ENCODE results near the gene INMT.

INMT gene

DNA sequence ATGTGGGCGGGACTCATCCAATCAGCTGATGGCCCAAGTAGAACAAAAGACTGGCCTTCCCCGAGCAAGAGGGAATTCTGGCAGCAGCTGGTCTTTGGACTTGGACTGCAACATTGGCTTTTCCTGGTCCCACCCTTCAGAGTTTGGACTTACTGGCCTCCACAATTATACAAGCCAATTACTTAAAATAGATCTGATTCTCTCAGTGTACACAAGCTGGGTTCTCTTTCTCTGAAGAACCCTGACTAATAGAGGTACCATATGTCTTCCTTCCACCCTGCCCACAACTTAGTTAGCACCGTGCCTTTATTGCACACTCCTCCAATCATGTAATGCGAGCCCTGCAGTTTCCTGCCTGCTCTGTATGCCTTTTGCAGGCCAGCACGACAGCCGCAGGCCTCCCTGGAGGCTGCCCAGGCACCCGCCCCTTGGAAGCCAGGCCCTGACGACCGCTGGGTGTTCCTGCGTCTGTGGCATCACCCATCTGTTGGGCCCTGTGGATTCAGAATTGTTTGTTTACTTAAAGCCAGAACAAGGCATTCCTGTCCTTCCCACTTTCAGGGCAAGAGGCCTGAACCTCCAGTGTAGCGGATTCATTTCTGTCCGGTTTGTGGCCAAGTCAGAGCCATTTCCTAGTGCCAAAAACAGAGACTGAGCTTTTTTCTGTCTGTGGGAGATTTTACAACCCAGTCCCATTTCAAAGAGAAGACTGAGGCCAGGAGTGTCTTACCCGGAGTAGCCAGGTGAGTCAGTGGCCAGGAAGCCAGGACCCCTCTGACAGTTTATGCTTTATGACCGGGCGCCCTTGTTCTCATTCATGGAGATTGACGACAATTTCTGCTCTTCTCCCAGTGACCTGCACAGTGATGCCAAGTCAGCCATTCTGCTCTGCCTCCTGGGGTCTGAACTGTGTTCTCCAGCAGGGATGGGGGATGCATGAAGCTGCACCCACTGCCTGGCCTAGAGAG is 968 bp upstream of the INMT start:
- in situ Hi-C loops (cut with HindIII; ENCODE audit: low sequenced_read_pairs), result no loop called here

DNA sequence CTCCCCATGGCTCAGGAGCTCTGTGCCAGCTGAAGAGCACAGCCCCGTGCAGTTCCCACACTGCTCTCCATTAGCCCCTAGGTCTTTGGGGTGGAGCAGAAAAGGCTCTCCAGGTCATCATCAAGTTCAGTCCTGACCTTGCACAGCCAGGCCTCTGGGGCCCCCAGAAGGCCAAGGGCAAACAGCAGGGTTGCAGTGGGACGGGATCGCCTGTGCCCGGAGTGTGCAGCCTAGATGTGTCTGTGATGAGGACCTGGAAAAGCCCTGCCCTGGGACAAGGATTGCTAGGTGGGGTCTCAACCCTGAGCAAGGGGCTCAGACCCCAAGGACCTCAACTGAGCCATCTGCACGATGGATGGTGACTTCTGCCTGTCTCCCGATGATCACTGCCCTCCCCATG is 549 bp downstream of the INMT start:
- in situ Hi-C loops (cut with HindIII; ENCODE audit: low sequenced_read_pairs), result no loop called here

DNA sequence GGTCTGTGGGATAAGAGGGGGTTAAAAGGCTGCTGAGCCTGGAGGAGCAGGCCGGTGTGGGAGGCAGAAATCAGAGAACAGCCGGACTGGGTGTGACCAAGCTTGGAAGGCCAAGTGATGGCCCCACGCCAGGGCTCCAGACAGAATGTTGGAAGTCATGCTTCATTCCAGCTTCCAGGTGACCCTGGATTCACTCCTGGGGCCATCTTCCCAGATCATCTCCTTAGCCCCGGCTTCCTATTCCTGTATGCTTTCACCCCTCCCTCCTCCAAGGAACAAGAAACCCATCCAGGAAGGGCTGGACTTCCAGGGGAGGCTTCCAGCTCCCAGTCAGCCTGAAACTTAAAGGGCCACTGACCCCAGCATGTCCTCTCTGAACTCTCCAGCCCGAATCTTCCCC is 1.0 kb downstream of the INMT start:
- in situ Hi-C loops (cut with HindIII; ENCODE audit: low sequenced_read_pairs), result no loop called here

DNA sequence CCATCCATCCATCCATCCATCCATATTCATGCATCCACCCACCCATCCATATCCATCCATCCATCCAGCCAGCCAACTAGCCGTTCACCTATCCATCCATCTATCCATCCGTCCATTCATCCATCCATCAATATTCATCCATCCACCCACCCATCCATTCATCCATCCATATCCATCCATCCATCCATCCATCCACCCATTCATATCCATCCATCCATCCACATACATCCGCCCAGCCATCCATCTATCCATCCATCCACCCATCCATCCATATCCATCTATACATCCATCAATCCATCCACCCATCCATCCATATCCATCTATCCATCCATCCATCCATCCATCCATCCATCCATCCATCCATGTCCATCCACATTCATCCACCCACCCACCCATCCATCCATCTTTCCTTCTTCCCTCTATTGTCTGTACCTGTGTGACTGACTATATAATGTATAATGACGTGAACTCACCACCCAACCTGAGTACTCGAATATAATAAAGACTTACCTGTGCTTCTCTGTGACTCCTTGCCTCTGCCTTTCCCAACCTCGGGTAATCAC is 2.5 kb downstream of the INMT start:
- in situ Hi-C loops (cut with HindIII; ENCODE audit: low sequenced_read_pairs), result no loop called here

DNA sequence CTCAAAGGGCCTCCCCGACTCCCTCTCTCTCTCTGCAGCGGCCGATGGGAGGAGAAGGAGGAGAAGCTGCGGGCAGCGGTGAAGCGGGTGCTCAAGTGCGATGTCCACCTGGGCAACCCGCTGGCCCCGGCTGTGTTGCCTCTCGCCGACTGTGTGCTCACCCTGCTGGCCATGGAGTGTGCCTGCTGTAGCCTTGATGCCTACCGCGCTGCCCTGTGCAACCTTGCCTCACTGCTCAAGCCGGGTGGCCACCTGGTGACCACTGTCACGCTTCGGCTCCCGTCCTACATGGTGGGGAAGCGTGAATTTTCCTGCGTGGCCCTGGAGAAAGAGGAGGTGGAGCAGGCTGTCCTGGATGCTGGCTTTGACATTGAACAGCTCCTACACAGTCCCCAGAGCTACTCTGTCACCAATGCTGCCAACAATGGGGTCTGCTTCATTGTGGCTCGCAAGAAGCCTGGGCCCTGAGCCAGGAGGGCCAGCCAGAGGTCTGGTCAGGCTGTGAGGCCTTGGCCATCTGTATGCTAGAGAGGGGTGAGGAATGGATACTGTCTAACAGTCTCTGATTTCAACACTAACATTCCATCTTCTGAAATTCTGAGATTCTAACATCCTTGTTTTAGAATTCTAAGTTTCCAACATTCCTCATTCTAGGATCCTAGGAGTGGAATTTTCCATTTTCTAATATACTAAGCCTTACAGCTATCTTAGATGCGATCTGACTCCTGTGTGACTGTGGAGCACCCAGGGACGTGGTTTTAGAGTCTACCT is 3.6 kb downstream of the INMT start:
- in situ Hi-C loops (cut with HindIII; ENCODE audit: low sequenced_read_pairs), result no loop called here

DNA sequence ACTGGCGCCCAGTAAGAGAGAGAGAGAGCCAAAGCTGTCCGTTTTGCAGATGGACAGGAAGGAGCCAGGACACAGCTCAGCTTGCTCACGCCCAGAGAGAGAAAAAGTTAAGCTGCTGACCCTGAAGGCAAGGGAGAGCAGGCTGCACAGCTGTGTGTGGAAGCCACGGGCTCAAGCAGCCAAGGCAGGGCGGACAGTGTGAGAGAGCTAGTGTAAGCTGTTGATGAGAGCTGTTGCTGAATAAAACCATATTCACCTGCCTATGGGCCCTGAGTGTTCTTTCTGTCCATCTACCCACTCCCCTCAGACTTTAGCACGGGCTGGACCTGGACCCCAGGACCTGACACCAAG is 5.4 kb downstream of the INMT start:
- in situ Hi-C loops (cut with HindIII; ENCODE audit: low sequenced_read_pairs), result no loop called here

DNA sequence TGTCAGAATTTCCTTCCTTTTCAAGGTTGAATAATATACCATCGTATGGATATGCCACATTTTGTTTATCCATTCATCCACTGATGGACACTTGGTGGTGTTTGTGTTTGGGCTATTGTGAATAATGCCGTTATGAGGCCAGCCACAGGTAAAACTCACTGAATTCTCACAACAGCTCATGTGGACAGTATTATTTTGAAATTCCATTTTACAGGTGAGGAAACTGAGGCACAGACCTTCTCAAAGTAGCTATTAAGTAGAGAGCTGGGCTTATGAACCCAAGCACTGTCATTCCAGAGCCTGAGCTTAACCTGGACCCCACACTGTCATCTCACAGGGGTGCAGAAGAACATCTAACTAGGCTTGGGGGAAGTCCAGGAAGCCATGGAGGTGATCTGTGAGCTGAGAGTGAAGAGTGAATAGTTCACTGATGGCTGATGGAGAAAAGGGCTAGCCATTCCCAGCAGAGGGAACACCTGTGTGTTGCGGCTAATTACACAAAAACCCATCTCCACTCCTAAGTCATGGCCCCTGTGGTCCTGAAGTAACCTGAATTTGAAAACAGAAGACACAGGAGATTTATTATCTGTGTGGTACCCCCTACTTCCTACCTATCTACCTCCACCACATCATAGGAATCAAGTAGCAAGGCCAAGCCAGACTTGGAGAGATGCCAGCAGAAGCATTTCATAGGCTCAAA is 8.7 kb downstream of the INMT start:
- in situ Hi-C loops (cut with HindIII; ENCODE audit: low sequenced_read_pairs), result no loop called here

DNA sequence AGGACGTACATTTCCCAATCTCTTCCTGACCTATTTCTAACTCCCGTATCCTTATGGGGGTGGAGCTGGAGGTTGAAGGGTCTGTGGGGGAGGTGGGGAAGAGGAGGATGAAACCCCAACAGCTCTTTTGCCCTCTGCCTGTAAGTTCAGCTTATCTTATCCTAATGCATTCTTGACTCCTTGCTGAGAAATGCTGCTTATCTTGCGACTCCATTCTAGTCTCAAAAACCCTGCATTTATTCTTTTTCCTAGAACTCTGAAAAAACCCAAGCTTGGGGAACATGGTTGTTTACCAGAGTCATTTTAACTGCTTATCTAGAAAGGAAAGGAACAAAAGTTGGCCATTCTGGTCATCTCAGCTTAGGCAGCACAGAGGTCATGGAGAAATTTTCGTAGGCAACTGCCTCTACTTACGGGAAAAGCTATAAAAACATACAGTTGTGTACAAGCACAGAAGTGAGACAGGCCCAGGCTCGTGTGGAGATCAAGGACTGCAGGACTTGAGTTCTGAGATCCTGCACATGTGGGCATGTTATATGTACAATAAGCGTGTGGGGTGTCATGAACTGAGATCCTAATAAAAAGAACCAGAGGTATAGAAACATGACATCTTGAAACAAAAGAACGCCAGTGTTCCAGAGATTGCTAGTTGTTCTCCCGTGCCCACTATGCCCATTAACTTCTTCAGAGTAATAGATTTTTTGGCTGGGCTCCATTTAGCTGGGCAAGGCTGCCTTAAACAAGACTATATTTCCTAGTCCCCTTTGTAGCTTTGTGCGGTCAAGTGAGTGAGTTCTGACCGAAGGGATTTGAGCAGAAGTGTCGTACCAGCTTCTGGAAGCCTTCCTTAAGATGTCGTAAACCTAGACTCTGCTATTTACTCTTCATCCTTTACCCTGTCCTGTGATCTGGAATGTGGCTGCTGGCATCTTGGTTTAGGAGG is 9.6 kb downstream of the INMT start:
- in situ Hi-C loops (cut with HindIII; ENCODE audit: low sequenced_read_pairs), result no loop called here

DNA sequence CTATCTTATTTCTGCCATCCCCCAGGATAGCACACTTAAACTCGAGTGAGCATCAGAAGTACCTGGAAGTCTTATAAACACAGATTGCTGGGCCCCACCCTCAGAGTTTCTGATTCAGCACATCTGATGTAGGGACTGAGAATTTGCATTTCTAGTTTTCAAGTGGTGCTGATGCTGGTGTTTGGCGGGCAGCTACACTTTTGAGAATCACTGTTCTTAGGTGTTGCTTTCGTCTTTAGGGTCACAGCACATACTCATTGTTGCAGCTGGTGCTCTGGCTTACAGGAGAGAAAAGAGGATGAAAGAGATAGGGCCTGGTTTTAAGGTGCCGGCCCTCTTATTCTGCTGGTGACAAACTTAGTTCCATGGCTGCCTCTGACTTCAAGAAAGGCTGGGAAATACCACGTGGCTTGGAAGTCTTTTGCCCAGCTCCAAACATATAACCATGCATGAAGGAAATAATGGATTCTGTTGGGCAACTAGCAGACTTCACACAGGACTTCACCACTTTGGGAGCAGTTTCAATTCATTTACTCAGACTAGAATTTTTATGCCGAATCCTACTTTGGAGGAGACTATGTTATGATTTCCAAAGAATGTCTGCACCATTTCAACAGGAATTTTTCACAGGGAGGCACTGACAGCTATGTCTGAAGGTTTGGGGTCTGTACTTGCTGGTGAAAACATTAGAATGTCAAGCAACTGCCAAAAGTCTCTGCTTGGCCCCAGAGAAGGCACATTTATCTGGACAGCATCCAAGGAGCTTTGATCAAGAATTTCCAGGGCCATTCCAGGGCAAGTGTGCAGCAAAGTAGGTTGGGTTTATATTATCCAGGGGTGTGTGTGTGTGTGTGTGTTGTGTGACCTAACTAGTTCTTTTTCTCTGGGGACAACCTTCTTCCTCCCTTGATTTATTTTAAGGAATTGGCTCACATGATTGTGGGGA is 12.4 kb downstream of the INMT start:
- in situ Hi-C loops (cut with HindIII; ENCODE audit: low sequenced_read_pairs), result no loop called here

DNA sequence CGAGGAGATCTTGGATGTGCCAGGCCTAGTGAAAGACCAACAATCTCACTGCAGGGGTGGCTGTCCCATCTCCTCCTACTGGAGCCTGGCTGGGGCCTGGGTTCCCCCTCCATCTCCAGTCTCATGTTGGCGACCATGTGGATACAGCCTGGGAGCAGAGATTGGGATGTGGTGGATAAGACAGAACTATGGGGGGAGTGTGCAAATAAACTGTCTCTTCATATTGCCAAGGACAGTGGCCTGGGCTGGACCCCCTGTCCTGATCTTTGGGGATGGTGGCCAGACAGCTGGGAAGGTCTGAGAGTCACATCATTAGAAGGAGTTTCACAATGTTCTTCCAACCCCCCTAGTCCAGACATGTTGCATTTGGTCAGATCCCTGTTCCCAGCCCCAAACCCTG is 13.5 kb downstream of the INMT start:
- in situ Hi-C loops (cut with HindIII; ENCODE audit: low sequenced_read_pairs), result no loop called here

DNA sequence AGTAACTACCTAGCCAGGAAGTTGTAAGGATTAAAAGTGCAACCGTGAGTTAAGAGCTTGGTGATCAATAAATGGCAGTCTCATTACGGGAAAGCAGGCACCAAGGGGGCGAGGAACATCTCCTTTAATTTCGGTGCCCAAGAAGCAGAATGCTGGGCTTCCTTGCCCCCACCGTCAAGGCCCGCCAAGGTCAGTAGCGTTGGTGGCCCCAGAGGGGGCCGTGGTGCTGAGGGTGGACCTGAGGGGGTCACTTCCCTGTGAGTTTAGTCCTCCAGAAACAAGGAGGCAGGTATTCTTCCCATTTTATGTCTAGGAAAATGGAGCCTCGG is 18.9 kb downstream of the INMT start:
- in situ Hi-C loops (cut with HindIII; ENCODE audit: low sequenced_read_pairs), result no loop called here

DNA sequence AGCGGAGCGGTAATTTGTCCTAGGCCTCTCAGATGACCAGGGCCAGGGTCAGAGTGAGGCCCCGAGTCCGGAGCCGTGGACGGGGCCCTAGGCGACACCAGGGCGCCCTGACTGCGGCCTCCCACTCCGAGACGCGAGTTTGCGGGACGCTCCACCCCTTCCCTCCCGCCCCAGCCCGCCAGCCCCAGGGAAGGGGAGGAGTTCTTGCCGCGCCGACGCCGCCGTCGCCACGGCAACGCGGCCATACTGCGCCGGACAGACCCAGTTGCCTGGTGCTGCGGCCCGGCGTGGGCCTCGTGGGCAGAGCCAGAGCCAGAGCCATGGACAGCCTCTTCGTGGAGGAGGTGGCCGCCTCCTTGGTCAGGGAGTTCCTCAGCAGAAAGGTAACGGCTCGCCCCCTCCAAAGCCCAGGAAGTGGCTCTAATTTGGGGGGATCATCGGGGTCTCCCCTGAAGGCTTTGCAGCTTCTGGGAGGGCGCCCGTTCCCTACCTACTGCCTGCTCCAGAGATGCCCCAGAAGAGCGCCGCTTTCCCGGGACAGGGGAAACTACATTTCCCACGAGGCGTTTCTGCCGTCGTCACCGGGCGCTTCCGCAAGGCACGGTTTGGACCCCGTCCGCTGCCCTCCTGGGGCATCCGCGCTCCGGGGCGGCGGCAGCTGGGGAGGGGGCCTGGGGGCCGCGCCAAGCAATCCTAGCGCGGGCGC is 19.4 kb downstream of the INMT start, which contains the start of gene MINDY4:
MINDY4 (plus strand) TSS at position 244 of the 706 bp plus-strand sequence; CDS start at position 321, 77 bp downstream.
- in situ Hi-C loops (cut with HindIII; ENCODE audit: low sequenced_read_pairs), result no loop called here

DNA sequence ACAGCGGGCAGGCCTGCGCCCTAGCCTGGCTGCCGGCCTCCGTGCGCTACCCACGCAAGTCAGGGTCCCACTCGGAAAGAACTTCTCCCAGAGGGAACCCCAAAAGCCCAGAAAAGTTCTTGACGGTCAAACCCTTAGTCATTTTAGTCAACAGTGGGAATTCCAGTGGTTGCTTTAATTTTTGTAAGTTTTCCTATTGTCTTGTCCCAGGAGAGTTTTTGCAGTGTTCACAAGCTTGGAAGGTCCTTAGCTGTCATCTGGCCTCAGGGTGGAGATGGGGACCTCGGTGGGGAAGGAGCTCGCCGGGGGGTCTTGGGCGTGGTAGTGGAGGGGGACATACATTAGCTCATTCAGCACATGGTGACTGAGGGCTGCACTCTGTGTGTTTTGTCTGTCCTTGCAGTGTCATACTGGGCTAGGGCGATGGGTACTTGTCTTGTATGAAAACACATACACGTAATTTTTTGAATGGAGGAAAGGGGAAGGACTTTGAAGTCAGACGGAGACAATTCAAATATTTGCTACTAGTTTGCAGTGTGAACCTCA is 20.0 kb downstream of the INMT start:
- in situ Hi-C loops (cut with HindIII; ENCODE audit: low sequenced_read_pairs), result no loop called here

DNA sequence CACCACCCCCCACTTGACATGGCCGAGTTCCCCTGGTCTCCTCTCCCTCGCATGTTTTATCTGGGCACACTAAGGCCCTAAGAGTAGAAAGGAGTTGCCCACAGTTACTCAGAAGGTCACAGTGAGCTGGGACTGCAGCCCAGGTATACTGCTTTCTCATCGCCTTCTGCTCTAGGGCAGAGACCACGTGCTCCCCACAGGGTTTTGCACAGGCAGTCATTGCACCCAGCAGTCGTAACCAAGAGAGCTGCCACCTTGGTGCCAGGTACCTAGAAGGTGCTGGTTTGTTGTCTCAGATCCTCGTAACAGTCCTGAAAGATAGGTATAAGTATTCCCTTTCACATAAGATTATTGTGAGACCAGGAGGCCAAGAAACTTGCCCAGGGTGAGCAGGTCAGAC is 21.0 kb downstream of the INMT start:
- in situ Hi-C loops (cut with HindIII; ENCODE audit: low sequenced_read_pairs), result no loop called here

DNA sequence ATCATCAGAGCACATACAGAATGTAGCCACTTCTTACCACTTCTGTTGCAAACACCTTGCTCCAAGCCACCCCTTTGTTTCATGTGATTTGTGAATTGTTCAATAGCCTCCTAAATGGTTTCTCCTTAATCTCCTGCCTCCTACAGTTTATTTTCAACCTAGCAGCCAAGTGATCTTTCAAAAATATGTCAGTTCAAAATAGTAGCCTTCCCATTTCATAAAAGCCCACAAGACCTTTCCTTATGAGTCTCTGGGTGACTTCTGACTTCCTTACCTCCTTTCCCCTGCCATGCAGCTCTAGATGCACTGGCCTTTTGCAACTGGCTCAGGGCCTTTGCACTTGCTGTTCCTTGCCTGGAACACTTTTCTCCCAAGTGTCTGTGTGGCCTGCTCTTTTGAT is 24.1 kb downstream of the INMT start:
- in situ Hi-C loops (cut with HindIII; ENCODE audit: low sequenced_read_pairs), result loop anchor here (25.0 kb wide), 1 partner anchor 336 kb away; no protein-coding TSS in a partner anchor

DNA sequence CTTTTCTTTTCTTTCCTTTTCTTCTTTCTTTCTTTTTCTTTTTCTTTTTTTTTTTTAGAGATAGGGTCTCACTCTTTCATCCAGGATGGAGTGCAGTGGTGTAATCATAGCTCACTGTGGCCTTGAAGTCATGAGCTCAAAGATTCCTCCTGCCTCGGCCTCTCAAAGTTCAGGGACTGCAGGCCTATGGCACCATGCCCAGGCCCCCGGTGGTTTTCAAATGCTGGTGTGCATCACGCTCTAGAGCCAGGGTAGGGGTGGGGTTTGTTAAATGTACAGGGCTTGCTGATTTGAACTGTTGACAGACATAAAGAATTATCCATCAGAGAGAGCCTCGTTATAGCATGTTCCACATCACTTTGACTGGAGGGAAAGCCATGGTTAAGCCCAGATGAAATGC is 25.0 kb downstream of the INMT start:
- in situ Hi-C loops (cut with HindIII; ENCODE audit: low sequenced_read_pairs), result loop anchor here (25.0 kb wide), 1 partner anchor 335 kb away; no protein-coding TSS in a partner anchor

DNA sequence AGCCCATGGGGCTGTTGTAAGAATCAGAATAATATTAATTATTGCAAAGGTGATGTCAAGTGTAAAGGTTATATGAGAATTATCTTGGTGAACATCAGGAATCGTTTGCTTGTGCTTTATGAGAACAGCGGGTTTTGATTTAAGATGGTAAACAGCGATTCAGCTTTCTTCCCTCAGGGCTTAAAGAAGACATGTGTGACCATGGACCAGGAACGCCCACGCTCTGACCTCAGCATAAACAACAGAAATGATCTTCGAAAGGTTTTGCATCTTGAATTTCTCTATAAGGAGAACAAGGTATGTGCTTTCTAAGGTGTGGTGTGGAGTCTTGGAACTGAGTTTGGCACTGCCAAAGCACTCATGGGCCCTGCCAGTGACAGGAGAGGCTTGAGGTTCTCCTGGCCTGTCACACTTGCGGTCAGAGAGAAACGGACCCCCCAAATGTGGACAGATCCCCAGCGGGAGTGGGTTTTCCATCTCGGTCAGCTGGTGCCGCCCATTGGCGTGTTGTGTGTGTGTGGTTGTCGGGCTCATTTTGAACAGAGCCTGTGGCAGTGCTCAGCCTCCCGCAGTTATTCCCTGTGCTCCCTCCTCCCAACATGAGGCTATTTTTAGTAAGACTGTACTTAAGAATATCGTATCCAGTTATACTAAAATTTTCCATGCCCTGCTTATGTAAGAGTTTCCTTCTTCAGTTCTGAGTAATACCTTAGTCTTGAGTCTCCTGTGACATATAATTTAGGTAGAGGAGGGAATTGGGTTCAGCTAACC is 26.5 kb downstream of the INMT start:
- in situ Hi-C loops (cut with HindIII; ENCODE audit: low sequenced_read_pairs), result loop anchor here (25.0 kb wide), 1 partner anchor 334 kb away; no protein-coding TSS in a partner anchor

Data from DLD1 (cell line).